CD4-positive, alpha-beta T cell (primary cell): ENCODE measurements around the gene ZNF778. TPM values are rescaled to one million over a fixed set of nuclear protein-coding genes. Genes with fewer than 3 reads are reported as not detected.

Source experiments
- ATAC-seq: fragments of 200-7000 bp; cut with Tn5 transposase; one replicate; pipeline ENCODE4 v1.10.0; 2022; ENCODE audit warnings: mild to moderate bottlenecking; ENCODE audit not compliant: poor library complexity
- CTCF ChIA-PET: fragments of 350-600 bp; sonication (Branson Sonifier 250); formaldehyde crosslinking; loops from one replicate; lab custom pipeline; 2021; ENCODE audit warnings: antibody characterized with exemption, inconsistent platforms; lab: Charles Lee
- POLR2A ChIA-PET: fragments of 350-600 bp; sonication (Branson Sonifier 250); formaldehyde crosslinking; loops from one replicate; lab custom pipeline; 2021; ENCODE audit warnings: antibody characterized with exemption, inconsistent platforms; lab: Charles Lee
- DNase-seq, 14 experiments: peaks; one replicate each; pipeline ENCODE4 v3.0.0-alpha.2; 2013 to 2020; ENCODE audit warnings: mixed read lengths in 2 of 14
- H3K27ac ChIP-seq, 2 donors: one replicate each; pipeline versions ENCODE4 v1.5.1 to v1.7.0; 2013; ENCODE audit warnings: low read length in 2 of 2, low read depth in 1 of 2, mild to moderate bottlenecking in 1 of 2
- H3K27me3 ChIP-seq, 2 experiments: 1 replicate in 1 of 2; 2 replicates in 1 of 2; pipeline versions ENCODE4 v1.6.1 to v1.7.0; 2013; ENCODE audit warnings: low read length in 2 of 2, control low read depth in 1 of 2, mild to moderate bottlenecking in 1 of 2, moderate library complexity in 1 of 2; ENCODE audit not compliant: insufficient read depth in 2 of 2, control insufficient read depth in 1 of 2
- H3K36me3 ChIP-seq: one replicate; pipeline ENCODE4 v1.6.1; 2013; ENCODE audit warnings: low read length, control low read depth; ENCODE audit not compliant: insufficient read depth
- H3K4me1 ChIP-seq: one replicate; pipeline ENCODE4 v1.6.1; 2013; ENCODE audit warnings: low read length, control low read depth; ENCODE audit not compliant: insufficient read depth
- H3K4me3 ChIP-seq: one replicate; pipeline ENCODE4 v1.5.1; 2013; ENCODE audit warnings: mild to moderate bottlenecking, low read length, moderate library complexity
- H3K9me3 ChIP-seq, 2 experiments: 1 replicate in 1 of 2; 2 replicates in 1 of 2; pipeline versions ENCODE4 v1.6.1 to v1.7.0; 2013; ENCODE audit warnings: low read length in 2 of 2, mild to moderate bottlenecking in 2 of 2, control low read depth in 1 of 2, moderate library complexity in 1 of 2; ENCODE audit not compliant: control insufficient read depth in 1 of 2, insufficient read depth in 1 of 2
- H3K27ac Mint-ChIP-seq: one replicate; pipeline ENCODE4 v1.8.0; 2020; ENCODE audit warnings: mixed read lengths
- H3K27me3 Mint-ChIP-seq: one replicate; pipeline ENCODE4 v1.8.0; 2021; ENCODE audit warnings: mixed read lengths
- H3K36me3 Mint-ChIP-seq: one replicate; pipeline ENCODE4 v1.8.0; 2021; ENCODE audit warnings: low read depth, mixed read lengths
- H3K4me1 Mint-ChIP-seq: one replicate; pipeline ENCODE4 v1.8.0; 2021; ENCODE audit warnings: low read depth, mixed read lengths
- H3K4me3 Mint-ChIP-seq: one replicate; pipeline ENCODE4 v1.8.0; 2020; ENCODE audit warnings: mild to moderate bottlenecking, mixed read lengths
- H3K9me3 Mint-ChIP-seq: one replicate; pipeline ENCODE4 v1.8.0; 2020; ENCODE audit warnings: mixed read lengths
- CTCF ChIP-seq: fragments of 200-600 bp; IDR thresholded peaks from one replicate; pipeline ENCODE4 v1.8.0; 2022; ENCODE audit warnings: antibody characterized with exemption, mild to moderate bottlenecking
- intact Hi-C, 2 experiments: fragments of 100-400 bp; cut with DNase I in 1 of 2; cut with micrococcal nuclease in 1 of 2; formaldehyde crosslinking; loops; one replicate each; pipeline versions ENCODE4 v1.15.1 to v1.9.0; 2023 to 2025; cut with DNase I, micrococcal nuclease
- total RNA-seq, 174 experiments: library from RNA in 2 of 174; stranded (reverse) in 2 of 174; gene quantifications; one replicate each; pipeline ENCODE4 v1.2.3 and lab custom pipeline; 2021 to 2026

ZNF778 gene
- total RNA-seq, 2 experiments from 2014 or later: 4.0 to 6.7 TPM

DNA sequence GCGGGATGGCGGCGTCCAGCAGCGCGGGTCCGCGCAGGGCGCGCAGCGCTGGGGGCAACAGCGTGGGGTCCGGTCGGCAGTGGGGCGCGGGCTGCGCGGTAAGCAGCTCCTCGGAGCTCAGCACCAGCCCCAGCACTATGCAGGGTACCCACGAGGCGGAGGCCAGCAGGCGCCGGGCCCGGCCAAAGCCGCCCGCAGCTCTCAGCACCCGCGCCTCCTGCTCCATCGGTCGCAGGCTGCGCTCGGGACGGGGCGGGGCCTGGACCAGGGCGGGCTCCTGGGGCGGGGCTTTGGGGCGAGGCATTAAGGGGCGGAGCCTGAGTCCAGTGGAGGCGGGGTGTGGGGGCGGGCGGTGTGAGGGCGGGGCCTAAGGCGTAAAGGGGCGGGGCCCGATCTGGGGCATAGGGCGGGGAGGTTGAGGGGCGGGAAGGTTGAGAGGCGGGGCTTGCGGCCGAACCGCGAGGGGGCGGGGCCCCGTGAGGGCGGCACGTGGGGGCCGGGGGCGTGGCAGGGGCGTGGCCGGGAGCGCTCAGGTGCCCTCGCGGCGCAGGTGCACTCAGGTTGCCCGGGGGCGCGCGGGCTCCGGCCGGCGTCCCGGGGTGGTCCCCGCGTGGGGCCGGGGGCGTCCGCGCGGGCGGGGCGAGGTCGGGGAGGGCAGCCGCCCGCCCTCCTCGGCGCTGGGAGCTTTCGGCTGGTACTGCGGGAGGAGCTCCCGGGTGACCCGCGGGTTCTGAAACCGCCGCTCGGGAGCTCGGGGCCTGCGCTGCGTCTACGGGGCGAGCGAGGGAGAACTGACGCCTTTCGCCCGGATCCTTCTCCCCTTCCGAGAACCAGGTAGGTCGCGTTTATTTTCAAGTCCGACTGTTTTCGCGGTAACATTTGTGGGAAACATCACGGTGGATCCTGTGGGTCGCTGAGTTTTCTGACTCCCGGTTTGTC is 15.8 kb upstream of the ZNF778 start:
- ChIA-PET POLR2A (interaction anchor here (1.1 kb wide), 1 partner anchor 9 kb away, joined by 4 read pairs; no protein-coding TSS in a partner anchor), CTCF (no interaction called here)
- intact Hi-C loops: no loop called here
- Histone ChIP-seq H3K36me3 (no peaks in the 10 kb centered on the region), H3K4me1 (peaks cover 20% of the 10 kb centered on the region), H3K4me3 (peak overlapping the region; percentile 26), H3K27me3 (peaks cover 28 to 49% of the 10 kb centered on the region in 2 experiments), H3K27ac (no peak overlapping the region), H3K9me3 (peaks cover 0 to 20% of the 10 kb centered on the region in 2 experiments)
- Mint-ChIP-seq H3K27ac (no peak overlapping the region), H3K36me3 (no peaks in the 10 kb centered on the region), H3K4me1 (peaks cover 15% of the 10 kb centered on the region), H3K27me3 (peaks cover 51% of the 10 kb centered on the region), H3K4me3 (peak overlapping the region; percentile 68), H3K9me3 (no peaks in the 10 kb centered on the region)
- ATAC-seq (peak; percentile 92), DNase-seq (peak; percentile 71 to 87 (median 77))
- TF ChIP-seq CTCF: no peak

DNA sequence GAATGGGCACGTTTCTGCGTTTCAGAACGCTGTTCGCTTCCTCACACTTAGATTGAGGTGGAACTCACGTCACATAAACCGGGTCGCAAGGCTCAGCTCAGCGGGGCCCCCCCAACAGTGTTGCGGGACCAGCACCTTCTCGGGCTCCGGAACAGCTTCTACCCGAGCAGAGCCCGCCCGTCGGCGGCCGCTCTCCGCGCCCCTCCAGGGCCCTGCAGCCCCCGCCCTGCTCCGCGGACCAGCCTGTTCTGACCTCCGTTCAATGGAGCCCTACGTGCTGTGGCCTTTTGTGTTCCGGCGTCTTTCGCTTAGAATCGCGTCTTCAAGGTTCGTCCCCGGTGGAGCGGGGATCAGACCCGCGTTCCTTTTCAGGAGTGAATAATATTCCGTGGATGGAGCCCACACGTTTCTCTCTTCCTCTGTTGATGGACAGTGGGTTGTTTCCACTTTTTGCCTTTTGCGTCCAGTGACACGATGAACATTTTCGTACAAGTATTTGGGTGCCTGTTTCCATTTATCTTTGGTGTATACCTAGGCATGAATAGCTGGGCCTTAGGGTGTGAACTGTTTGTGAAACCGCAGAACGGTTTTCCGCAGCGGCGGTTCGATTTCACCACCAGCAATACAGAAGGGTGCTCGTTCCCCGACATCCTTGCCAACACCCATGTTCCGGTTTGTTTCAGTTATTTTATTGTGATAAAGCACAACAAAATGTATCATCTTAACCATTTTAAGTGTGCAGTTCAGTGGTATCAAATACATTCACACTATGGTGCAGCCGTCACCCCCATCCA is 14.9 kb upstream of the ZNF778 start:
- peaks cover 29 to 49% of the 10 kb centered on the region in 2 experiments for H3K27me3 ChIP-seq
- H3K9me3 Mint-ChIP-seq: no peaks in the 10 kb centered on the region
- peaks cover 60% of the 10 kb centered on the region for H3K27me3 Mint-ChIP-seq
- no peak for ATAC-seq
- H3K27ac Mint-ChIP-seq: peak overlapping the region; percentile 4
- H3K4me3 ChIP-seq: peak overlapping the region; percentile 26
- ChIA-PET CTCF (no interaction called here), POLR2A (interaction anchor here (1.1 kb wide), 1 partner anchor 10 kb away, joined by 4 read pairs; no protein-coding TSS in a partner anchor)
- H3K36me3 Mint-ChIP-seq: no peaks in the 10 kb centered on the region
- H3K4me1 ChIP-seq: peaks cover 20% of the 10 kb centered on the region
- peak in 1 of 14 experiments; percentile 23 for DNase-seq
- no peak overlapping the region for H3K27ac ChIP-seq
- H3K4me3 Mint-ChIP-seq: peak overlapping the region; percentile 68
- no peaks in the 10 kb centered on the region for H3K36me3 ChIP-seq
- peaks cover 15% of the 10 kb centered on the region for H3K4me1 Mint-ChIP-seq
- H3K9me3 ChIP-seq: peaks cover 0 to 20% of the 10 kb centered on the region in 2 experiments
- TF ChIP-seq CTCF: no peak
- intact Hi-C loops: no loop called here

DNA sequence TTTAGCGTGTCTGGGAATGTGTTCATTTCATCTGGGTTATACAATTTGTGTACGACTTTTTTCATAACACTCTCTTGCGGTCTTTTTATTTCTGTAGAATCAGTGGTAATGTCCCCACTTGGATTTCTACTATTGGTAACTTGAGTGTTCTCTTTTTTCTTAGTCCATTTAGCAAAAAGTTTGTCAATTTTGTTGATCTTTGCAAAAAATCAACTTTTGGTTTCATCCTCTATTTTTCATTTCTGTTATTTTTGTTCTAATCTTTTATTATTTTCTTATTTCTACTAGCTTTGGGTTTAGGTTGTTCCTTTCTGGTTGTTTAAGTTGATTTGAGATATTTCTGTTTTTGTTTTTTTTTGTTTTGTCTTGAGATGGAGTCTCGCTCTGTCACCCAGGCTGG is 9.5 kb upstream of the ZNF778 start:
- no peaks in the 10 kb centered on the region for H3K4me1 ChIP-seq
- Mint-ChIP-seq H3K27ac (no peak overlapping the region), H3K4me1 (peaks cover 4% of the 10 kb centered on the region), H3K4me3 (no peak overlapping the region), H3K9me3 (no peaks in the 10 kb centered on the region), H3K36me3 (no peaks in the 10 kb centered on the region), H3K27me3 (peaks cover 49% of the 10 kb centered on the region)
- no peak overlapping the region for H3K27ac ChIP-seq
- no peak for ATAC-seq
- H3K27me3 ChIP-seq: peaks cover 17 to 38% of the 10 kb centered on the region in 2 experiments
- no peak for TF ChIP-seq CTCF
- no peaks in the 10 kb centered on the region for H3K36me3 ChIP-seq
- ChIA-PET POLR2A (no interaction called here), CTCF (no interaction called here)
- DNase-seq: no peak
- no peak overlapping the region for H3K4me3 ChIP-seq
- intact Hi-C loops: no loop called here
- H3K9me3 ChIP-seq: no peaks in the 10 kb centered on the region
